Measurements from ENCODE around the gene GKAP1.
"Not testable (repeated sequence)": the region's sequence is repeated elsewhere in the genome, so short reads cannot be mapped to it uniquely, and the experiment has no call there.

Gene GKAP1

DNA sequence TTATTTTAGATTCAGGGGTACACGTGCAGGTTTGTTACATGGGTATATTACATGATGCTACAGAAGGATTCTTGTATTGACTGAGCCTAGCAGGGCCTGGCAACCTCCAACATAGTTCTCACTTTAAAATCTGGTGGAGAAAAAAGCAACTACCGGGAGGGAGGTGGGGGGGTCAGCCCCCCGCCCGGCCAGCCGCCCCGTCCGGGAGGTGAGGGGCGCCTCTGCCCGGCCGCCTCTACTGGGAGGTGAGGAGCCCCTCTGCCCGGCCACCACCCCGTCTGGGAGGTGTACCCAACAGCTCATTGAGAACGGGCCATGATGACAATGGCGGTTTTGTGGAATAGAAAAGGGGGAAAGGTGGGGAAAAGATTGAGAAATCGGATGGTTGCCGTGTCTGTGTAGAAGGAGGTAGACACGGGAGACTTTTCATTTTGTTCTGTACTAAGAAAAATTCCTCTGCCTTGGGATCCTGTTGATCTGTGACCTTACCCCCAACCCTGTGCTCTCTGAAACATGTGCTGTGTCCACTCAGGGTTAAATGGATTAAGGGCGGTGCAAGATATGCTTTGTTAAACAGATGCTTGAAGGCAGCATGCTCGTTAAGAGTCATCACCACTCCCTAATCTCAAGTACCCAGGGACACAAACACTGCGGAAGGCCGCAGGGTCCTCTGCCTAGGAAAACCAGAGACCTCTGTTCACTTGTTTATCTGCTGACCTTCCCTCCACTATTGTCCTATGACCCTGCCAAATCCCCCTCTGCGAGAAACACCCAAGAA lies 88.8 kb downstream of the GKAP1 start:
- not testable (repeated sequence) for DNase-seq

DNA sequence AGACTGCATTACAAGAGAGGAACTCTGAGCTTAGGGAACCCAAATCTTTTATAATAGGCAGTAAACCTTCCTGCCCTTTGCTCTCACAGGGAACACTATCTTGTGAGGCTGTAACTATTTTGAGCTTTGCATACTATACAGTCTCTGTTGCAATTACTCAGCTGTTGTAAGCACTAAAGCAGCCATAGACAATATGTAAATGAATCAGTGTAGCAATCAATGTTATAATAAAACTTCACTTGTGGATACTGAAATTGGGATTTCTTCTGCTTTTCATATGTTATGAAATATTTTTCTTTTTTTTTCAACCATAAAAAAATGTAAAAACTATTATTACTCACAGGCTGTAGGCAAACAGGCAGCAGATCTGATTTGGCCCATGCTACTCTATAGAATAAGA lies 93.1 kb downstream of the GKAP1 start:
- no peak for DNase-seq

DNA sequence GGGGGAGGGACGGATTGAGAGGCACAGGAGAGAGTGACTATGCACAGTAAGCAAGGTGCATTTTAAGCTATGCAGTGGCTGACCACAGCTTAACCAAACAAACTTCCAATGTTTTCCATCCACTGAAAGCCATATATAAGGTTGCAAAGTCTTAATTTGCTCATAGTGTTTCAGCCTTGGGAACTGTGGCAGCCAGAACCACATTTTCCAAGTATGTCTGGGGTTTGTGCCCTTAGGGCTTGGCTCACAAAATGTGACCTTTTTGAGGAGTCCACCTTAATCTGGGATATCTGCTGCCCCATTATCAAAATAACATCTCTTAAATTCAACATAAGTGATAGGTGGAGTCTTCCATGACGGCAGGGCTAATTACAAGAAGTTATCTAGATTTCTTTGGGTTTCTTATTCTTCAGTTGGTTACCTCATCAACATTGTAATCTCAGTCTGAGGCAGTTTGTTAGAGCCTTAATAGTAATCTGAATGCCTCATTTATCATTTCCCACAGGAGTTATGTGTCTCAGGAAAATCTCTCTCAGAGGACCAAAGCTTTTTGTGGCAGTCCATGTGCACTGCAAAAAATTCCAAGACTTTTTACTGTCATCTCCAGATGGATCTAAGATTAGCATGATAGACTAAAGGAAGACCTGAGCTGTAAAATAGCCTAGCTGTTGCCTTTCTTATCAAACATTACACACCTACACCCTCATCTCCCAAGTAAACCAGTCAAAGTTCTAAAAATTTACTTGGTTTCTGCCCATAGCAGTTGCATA lies 94.7 kb downstream of the GKAP1 start:
- DNase-seq = no peak

- DNase-seq = no peak
Measured at GRCh38 chr9:83721509-83721908, 96.1 kb downstream of the GKAP1 start.

DNA sequence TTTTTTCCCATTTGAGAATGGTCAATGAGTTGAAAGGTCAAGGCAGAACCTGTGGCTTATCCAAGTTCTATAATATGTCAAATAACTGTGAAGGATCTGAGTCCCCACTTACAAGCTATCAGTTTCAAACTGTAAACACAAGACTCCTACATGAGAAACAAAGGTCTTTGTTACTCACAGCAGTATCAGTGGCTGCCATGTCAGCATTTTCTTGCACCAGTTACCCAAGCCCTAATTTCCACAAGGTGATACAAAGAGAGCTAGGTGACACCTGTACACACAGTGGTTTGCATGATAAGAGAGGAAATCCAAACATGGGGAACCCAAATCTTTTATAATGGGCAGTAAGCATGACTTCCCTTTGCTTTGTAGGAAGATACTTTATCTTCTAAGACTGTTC lies 101.8 kb downstream of the GKAP1 start:
- DNase-seq = no peak

DNA sequence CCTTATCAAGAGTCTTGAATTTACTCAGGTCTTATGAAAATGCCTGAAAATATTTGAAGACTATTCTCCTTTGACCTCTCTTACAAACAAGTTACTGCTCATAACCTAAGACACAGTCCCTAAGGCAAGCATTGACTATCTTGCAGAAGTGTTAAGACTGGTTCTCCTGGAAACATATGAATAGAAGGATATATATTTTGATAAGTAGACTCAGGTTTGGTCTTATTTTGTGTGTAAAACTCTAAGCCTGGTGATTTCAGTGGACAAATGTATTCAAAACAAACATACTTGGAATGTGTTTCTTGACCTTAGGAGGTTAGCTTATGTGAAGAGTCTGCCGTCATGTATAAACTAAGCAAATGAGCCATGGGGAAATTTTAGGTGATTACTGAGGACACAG lies 102.3 kb downstream of the GKAP1 start:
- DNase-seq = no peak

- DNase-seq = no peak
Measured at GRCh38 chr9:83714329-83714728, 103.2 kb downstream of the GKAP1 start.

- no peak for DNase-seq
Measured at GRCh38 chr9:83708515-83709158, 108.9 kb downstream of the GKAP1 start.

DNA sequence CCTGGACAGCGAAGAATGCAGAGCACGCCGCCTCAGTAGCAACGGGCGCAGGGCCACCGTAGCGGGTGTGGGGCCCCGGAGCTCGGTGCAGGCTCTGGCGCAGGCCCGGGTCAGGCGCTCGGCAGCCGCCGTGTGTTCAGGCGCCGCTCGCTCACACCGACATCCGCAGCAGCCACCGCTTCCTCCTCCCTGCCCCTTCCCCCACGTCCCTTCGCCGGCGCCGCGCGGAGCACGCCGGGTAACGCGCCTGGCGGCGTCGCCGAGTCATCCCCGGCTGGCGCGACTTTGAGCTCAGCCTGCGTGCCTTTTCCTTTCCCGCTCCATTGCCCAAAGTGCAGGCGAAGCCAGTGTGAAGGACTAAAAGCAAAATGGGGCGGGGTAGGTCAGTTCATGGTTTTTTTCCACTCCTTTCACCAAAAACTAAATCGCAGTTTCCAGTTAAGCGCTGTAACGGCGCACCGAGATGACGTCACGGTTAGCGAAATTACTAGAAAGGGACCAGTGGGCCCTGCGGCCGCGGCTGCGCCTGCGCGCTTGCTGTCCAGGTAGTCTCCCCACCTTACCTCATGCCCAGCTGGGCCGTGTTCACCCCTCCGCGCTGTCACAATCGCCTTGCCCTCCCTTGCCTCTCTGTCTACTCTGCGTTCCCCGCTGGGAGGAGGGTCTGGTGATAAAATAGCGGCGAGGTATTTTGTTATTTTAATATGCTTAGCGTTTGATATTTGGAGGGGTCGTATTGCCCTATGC lies 109.6 kb downstream of the GKAP1 start, which contains the start of gene UBQLN1:
TSS of gene UBQLN1 (minus strand) at position 191 of the 747 bp plus-strand sequence. CDS start 279 bp downstream, outside the sequence.
- peak; percentile 67 for DNase-seq

- DNase-seq = peak; percentile 67
Measured at GRCh38 chr9:83707518-83707767, 110.1 kb downstream of the GKAP1 start.

DNA sequence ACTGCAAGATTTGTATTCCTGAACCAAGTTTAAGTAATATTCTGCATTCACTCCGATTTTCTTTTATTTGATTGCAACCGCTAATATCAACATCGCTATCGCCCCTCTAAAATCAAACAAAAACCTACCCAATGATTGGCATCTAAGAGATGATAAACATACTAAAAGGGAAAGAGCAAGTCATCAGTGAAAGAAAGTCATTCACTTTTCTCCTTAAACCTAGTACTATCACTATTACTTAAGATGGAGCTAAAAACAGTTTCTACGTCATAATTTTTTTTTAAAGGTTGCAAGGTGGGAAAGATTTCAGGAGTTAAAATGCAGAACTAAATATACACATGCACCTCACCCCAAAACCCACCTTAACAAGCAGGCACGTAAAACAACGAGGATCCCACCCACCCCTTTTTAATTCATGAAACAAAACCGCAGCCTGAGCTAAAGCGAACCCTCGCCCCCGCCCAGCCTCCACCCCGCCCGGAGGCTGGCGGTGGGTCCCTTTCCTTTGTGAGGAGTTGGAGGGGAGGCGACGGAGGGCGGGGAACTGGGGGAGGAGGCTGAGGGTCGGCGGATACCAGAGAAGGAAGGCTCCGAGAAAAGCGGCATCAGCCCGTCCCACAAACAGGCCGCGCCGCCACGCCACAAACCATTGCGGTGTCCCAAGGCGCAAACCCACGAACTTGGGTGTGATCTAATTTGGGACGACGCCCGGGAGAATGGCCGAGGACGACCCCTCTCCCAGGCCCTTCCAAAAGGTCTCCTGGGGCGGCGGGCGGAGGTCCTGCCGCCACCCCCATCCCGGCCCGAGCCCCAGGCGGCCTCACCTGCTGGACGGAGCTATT lies 110.7 kb downstream of the GKAP1 start:
- DNase-seq = no peak

DNA sequence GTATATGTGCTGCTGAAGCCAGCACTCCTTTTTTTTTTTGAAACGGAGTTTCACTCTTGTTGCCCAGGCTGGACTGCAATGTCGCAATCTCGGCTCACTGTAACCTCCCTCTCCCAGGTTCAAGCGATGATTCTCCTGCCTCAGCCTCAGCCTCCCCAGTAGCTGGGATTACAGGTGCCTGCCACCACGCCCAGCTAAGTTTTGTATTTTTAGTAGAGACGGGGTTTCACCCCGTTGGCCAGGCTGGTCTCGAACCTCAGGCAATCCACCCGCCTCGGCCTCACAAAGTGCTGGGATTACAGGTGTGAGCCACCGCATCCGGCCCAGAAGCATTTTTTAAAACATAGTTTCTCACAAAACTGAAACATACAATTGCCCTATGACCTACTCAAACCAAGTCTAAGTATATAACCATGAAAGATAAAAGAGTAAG lies 112.3 kb downstream of the GKAP1 start:
- DNase-seq = not testable (repeated sequence)

- DNase-seq = no peak
Measured at GRCh38 chr9:83701769-83702168, 115.8 kb downstream of the GKAP1 start.

GRCh38 chr9:83701286-83701685 lies 116.3 kb downstream of the GKAP1 start:
- DNase-seq = no peak

DNA sequence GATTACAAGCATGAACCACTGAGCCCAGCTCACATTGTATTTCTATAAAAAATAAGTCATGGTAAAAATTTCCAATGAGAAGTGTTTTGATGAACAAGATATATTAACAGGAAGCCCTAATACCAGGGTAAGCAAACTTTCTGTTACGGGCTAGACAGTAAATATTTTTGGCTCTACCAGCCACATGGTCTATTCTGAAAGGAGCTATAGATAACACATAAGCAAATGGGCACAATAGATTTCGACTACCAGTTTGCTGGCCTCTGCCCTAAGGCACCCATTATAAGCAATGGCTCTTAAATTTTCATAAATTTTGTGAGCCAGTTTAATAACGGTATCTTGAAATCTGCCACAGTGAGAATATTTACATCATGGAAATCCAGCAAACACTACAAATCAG lies 118.0 kb downstream of the GKAP1 start:
- no peak for DNase-seq

DNA sequence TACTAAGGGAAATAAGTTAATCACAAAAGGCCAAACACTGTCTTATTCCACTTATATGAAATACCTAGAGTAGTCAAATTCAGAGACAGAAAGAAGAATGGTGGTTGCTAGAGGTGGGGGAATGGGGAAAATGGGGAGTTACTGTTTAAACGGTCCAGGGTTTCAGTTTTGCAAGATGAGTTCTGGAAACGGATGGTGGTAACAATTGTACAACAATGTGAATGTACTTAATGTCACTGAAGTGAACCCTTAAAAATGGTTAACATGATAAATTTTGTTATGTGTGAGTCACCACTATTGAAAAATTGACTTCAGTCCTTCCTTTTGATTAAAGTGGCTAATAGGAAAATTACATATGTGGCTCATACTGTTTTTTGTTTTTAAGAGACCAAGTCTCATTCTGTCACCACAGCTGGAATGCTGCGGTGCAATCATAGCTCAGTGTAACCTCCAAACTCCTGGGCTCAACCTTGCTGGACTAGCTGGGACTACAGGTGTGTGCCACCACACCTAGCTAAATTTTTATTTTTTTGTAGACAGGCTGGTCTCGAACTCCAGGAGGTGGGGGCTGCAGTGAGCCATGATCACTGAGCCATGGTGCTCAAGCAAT lies 118.5 kb downstream of the GKAP1 start:
- no peak for DNase-seq

DNA sequence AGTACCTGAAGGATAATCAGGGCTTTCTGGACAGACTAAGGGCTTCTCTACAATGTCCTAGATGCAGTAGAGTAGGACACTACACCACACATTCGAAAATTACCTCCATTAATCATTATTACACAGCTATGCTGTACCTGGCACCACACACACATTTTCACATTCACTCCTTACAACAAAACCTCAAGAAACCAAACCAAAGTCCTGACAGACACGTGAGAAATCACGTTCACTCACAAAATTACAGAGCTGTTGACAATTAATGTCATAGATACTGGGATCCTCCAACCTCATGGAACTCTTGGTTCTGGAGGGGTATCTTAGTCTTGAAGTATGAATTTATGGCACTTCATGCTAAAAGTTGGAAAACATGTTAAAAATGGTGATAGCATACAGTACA lies 126.1 kb downstream of the GKAP1 start:
- no peak for DNase-seq

Measured in GOT3 (cell line).